MM.1S (cell line): ENCODE data around the gene HTR2C.

Experiments used
- CTCF ChIP-seq: fragments of 300-600 bp; sonication (generic); IDR thresholded peaks from 2 replicates; pipeline ENCODE4 v1.5.1; 2016; ENCODE audit warnings: antibody characterized with exemption, low read length, mixed read lengths
- EZH2 ChIP-seq: fragments of 300-600 bp; sonication (generic); optimal IDR thresholded peaks from 2 replicates; pipeline ENCODE3; 2017; ENCODE audit warnings: low read depth, mild to moderate bottlenecking, antibody characterized with exemption, low read length, mixed read lengths
- EZH2phosphoT487 ChIP-seq: fragments of 300-600 bp; sonication (generic); IDR thresholded peaks from 2 replicates; pipeline ENCODE4 v1.6.1; 2018; ENCODE audit warnings: antibody characterized with exemption, low read length

GRCh38 chrX:114582264-114582632 is 1.6 kb upstream of the HTR2C start:
- TF ChIP-seq CTCF: no peak
- TF ChIP-seq EZH2phosphoT487: no peak
- TF ChIP-seq EZH2: no peak
